GM06990 (cell line): ENCODE data around the gene PTPRO.

Source experiments
- DNase-seq: peaks from one replicate; pipeline ENCODE4 v3.0.0-alpha.2; 2011; ENCODE audit not compliant: insufficient read length; ENCODE audit errors: extremely low read depth
- H3K27me3 ChIP-seq: replicated peaks from 2 replicates; pipeline ENCODE4 v1.6.0; 2011; ENCODE audit warnings: low read length; ENCODE audit not compliant: control insufficient read depth, insufficient read depth
- H3K36me3 ChIP-seq: 2 replicates; pipeline ENCODE4 v1.5.1; 2011; ENCODE audit warnings: low read length; ENCODE audit not compliant: control insufficient read depth, insufficient read depth
- H3K4me3 ChIP-seq: replicated peaks from 2 replicates; pipeline ENCODE4 v1.5.1; 2011; ENCODE audit warnings: low read depth, mild to moderate bottlenecking, control low read depth, low read length
- TF ChIP-seq, protein P1 (sequence below): IDR thresholded peaks from 2 replicates; pipeline ENCODE4 v1.5.1; 2011; ENCODE audit warnings: low read length, control low read depth, mild to moderate bottlenecking, inconsistent platforms; ENCODE audit not compliant: insufficient read depth, poor library complexity, severe bottlenecking

Gene PTPRO

DNA sequence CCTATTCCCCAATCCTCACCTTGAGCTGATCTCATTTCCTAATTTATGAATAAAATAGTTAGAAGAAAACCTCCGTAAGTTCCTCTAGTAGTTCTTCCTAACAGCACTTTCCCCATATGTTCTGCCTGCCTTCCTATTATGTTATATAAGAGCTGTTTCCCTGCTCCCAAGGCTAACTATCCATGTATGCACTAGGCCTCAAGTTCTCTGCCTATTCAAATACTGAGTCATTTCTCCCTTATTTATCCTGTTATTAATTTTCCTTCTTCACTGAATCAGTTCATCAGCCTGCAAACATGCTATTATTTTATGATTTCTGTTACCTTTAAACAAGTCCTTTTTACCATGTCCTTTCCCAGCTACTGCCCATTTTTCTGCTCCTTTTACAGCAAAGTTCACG is 302.8 kb downstream of the PTPRO start:
- Histone ChIP-seq H3K36me3 (no peaks in the 10 kb centered on the region), H3K27me3 (no peaks in the 10 kb centered on the region), H3K4me3 (no peak overlapping the region)
- TF ChIP-seq, protein P1, sequence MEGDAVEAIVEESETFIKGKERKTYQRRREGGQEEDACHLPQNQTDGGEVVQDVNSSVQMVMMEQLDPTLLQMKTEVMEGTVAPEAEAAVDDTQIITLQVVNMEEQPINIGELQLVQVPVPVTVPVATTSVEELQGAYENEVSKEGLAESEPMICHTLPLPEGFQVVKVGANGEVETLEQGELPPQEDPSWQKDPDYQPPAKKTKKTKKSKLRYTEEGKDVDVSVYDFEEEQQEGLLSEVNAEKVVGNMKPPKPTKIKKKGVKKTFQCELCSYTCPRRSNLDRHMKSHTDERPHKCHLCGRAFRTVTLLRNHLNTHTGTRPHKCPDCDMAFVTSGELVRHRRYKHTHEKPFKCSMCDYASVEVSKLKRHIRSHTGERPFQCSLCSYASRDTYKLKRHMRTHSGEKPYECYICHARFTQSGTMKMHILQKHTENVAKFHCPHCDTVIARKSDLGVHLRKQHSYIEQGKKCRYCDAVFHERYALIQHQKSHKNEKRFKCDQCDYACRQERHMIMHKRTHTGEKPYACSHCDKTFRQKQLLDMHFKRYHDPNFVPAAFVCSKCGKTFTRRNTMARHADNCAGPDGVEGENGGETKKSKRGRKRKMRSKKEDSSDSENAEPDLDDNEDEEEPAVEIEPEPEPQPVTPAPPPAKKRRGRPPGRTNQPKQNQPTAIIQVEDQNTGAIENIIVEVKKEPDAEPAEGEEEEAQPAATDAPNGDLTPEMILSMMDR: no peak
- no peak for DNase-seq

DNA sequence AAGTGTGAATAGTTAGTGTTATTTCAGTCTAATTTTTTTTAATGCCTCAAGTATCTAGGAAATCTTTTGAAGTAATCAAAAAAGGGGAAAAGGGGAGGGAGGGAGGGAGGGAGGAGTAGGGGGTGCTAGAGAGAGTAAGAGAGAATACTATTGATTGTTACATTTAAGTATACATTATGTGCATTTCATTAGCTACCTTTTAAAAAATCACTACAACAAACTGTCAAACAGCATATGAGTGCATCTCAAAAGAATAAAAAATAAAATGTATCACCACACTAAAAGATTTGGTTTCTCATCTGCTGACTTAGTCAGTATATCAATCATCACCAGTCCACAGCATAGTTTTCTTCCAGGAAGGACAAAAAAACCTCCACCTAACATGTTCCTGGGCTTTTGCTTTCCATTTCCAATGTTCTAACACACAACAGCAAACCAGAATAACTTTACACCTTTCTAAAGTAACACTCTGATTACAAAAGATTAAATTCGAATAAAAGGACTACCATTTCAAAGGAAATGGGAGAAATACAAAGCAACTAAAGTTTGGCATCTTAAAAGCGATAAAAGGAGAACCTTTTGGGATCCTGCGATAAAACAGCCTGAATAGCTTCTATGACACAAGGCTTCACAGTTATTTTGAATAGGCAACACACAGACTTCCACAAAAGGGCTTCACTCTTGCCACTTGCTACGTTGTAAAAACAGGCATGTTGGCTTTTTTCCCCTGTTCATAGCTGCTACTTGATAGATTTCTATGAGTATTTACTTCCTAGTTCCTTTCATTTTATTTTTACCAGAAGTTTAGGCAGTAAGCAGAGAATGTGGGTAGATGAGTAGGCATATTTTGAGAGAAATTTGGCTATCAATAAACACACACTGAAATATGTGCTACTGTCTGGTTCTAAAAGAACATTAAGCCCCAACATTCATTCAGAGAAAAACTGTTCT is 306.0 kb downstream of the PTPRO start:
- TF ChIP-seq, protein P1: no peak
- H3K36me3 ChIP-seq: no peaks in the 10 kb centered on the region
- H3K27me3 ChIP-seq: no peaks in the 10 kb centered on the region
- H3K4me3 ChIP-seq: no peak overlapping the region
- no peak for DNase-seq

DNA sequence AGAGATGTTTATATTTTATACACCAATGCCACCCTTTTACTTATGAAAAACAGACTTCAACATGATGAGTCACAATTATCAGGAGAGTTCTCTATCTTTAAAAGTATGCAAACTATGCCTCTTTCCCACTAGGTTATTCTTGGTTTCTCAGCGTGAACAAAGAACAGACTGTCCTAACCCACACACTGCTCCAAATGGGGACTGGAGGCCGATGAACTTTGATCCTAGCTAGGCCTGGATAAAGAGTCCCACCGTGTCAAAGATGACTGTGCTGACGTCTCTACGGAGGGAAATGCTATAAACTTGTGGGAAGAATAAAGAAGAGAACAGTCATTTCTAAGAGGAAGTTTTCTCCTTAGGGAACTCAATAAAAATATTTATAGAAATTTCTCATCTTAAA is 306.8 kb downstream of the PTPRO start:
- no peaks in the 10 kb centered on the region for H3K27me3 ChIP-seq
- TF ChIP-seq, protein P1: no peak
- no peak for DNase-seq
- H3K4me3 ChIP-seq: no peak overlapping the region
- H3K36me3 ChIP-seq: no peaks in the 10 kb centered on the region

DNA sequence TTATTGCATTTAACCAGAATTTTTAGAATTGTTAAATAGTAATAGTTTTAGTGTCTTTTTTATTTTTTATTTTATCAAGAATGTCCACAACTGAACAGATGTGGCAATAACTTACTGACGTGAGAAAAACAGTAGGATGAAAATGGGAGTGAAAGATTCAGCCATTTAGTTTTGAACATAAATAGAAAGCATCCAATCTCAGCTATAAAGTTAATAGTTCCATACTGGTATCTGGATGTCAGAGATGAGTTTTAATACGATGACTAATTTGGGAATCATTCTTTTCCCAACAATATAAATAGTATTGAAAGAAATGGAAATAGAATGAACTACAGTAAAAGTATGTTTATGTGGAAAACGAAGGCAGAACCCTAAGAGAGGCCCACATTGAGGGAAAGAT is 307.5 kb downstream of the PTPRO start:
- DNase-seq: no peak
- H3K36me3 ChIP-seq: no peaks in the 10 kb centered on the region
- TF ChIP-seq, protein P1: no peak
- H3K4me3 ChIP-seq: no peak overlapping the region
- no peaks in the 10 kb centered on the region for H3K27me3 ChIP-seq

DNA sequence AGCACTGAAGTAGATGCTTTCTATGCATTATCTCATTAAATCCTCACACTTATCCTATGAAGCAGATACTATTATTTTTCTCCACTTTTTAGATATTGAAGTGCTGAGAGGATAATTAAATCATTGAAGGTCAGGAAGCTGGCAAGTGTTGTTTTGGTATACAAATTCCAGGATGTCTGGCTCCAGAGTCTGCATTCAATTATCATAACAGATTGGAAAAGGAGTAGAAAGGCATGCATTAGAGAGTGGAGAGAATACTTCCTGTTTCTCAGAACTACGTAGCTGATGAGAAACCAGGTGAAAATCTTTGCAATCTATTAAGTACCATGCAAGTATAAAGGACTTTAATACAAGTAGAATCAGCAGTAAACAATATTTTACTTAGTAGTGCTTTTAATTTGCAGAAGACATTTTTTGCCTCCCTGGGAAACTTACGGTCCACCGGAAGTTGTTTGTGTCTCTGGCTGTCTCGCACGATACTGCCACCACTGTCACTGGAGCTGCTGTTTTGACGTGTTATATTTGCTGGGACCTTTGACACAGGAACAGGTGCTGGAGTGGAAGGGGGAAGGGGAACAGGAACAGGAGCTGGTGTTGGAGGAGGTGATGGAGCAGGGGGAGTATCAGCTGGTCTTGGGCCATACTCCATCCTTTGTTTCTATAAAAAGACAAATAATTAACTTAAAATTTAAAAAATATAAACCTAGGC is 308.9 kb downstream of the PTPRO start:
- Histone ChIP-seq H3K4me3 (no peak overlapping the region), H3K27me3 (no peaks in the 10 kb centered on the region), H3K36me3 (no peaks in the 10 kb centered on the region)
- TF ChIP-seq, protein P1: no peak
- DNase-seq: no peak
